HG03159 (cell line): Measurements from ENCODE around the gene SLC38A1.
"Not testable (repeated sequence)": the region's sequence is repeated elsewhere in the genome, so short reads cannot be mapped to it uniquely, and the experiment has no call there.

Experiments
- ATAC-seq: cut with Tn5 transposase; IDR thresholded peaks from one replicate; pipeline ENCODE4 v1.9.1; 2021; ENCODE audit warnings: mild to moderate bottlenecking, moderate library complexity; ENCODE audit not compliant: unreplicated experiment

The SLC38A1 gene

GRCh38 chr12:46209170-46209569 is 59.7 kb downstream of the SLC38A1 start:
- ATAC-seq: no peak

- ATAC-seq: no peak
Observed at GRCh38 chr12:46208370-46208769, 60.5 kb downstream of the SLC38A1 start.

- no peak for ATAC-seq
Observed at GRCh38 chr12:46207644-46208043, 61.2 kb downstream of the SLC38A1 start.

DNA sequence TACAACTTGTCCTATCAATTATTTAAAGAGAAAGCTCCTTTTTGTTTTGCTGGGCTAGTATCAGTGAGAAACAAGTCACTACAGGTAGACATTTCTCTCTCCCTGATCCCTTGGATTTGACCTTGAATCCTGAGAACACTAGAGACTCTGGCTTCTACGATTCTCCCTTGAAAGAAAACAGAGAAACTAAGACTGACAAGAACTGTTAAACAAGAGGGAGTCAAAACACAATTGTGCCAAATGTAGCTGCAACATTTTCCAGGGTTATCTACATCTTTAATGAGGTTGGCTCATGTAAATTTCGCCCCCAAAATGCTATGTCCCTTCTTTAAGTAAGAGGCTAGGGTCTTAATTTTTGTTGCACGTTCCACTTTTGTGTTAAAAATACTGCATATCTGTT is 62.4 kb downstream of the SLC38A1 start:
- no peak for ATAC-seq

DNA sequence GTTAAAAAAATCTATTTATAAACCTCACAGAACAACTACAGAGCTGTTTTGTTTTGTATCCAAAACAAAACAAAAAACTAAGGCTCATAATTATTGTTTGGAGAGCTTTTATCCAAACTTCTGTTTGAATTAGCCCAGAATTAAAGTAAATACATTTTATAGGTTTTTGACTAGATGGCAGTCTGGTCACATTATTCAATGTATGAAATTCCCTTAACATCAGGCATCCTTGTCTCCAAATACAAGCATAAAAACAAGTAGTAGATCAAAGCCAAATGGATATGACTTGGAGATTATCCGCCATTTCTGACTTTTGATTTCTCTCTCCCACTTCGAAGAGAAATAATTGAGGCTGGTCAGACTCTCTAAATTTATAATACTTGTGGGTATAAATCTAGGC is 63.5 kb downstream of the SLC38A1 start:
- ATAC-seq: no peak

DNA sequence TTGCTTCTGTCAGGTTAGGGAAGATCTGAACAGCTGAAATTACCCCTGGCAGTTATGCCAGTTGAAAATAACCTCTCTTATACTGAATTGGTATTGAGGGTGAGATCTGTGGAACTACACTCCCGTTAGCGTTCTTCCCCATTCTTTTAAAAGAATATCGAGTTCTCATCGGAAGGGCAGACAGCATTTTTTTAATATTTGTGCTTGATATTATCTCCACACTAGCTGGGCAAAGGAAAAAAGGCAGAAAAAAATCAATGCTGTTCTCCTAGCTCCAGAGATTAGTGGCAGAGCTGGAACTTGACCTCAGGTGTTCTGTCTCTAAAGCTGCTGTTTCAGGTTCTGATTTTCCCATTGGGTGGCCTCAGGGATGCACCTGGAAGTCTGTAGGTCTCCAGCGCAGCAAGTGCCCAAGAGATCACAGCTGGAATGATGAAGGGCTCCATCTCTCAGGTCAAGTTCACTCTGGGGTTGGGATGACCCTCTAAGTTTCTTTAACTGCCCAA is 67.5 kb downstream of the SLC38A1 start:
- no peak for ATAC-seq

- ATAC-seq: no peak
Observed at GRCh38 chr12:46200551-46200950, 68.3 kb downstream of the SLC38A1 start.

- no peak for ATAC-seq
Observed at GRCh38 chr12:46198913-46199312, 69.9 kb downstream of the SLC38A1 start.

GRCh38 chr12:46197883-46198282 is 71.0 kb downstream of the SLC38A1 start:
- no peak for ATAC-seq

DNA sequence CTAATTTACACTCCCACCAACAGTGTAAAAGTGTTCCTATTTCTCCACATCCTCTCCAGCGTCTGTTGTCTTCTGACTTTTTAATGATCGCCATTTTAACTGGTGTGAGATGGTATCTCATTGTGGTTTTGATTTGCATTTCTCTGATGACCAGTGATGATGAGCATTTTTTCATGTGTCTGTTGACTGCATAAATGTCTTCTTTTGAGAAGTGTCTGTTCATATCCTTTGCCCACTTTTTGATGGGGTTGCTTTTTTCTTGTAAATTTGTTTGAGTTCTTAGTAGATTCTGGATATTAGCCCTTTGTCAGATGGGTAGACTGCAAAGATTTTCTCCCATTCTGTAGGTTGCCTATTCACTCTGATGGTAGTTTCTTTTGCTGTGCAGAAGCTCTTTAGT is 78.3 kb downstream of the SLC38A1 start:
- ATAC-seq: not testable (repeated sequence)

DNA sequence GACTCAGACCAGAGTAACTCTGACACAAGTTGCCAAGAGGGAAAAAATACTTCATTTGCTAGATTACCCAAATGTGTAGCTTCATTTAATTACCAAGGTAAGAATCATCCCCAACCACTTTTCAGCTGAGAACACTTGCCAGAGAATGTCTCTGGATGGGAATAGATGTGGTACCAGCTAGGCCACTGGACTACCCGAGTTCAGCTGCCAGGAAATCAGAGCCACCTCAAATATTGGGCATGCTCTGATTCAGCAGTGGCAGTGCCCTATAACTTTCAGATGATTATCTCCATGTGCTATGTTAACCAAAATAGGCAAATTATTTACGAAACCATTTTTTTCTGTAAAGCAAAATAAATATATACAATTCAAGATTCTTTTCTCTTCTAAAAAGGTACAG is 80.7 kb downstream of the SLC38A1 start:
- ATAC-seq: no peak

- no peak for ATAC-seq
Observed at GRCh38 chr12:46187023-46187422, 81.8 kb downstream of the SLC38A1 start.

- no peak for ATAC-seq
Observed at GRCh38 chr12:46186088-46186487, 82.8 kb downstream of the SLC38A1 start.

DNA sequence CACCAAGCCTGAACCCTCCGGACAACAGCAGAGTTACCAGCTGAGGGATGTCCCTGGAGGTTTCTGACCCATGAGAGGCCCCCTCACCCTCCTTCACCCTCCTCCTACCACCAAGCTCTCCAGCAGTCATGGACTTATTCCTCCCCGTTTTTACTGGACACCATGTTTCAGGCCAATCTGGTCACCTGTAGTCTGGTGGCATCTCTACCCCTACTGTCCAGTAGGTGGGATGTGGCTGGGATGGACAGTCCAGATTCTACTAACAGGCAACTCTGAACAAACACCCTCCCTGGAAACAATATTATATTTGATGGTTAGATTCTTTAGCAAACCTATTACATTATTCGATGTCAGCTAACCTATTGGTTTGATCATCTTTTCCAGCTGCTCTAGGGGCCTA is 83.2 kb downstream of the SLC38A1 start:
- ATAC-seq: no peak

DNA sequence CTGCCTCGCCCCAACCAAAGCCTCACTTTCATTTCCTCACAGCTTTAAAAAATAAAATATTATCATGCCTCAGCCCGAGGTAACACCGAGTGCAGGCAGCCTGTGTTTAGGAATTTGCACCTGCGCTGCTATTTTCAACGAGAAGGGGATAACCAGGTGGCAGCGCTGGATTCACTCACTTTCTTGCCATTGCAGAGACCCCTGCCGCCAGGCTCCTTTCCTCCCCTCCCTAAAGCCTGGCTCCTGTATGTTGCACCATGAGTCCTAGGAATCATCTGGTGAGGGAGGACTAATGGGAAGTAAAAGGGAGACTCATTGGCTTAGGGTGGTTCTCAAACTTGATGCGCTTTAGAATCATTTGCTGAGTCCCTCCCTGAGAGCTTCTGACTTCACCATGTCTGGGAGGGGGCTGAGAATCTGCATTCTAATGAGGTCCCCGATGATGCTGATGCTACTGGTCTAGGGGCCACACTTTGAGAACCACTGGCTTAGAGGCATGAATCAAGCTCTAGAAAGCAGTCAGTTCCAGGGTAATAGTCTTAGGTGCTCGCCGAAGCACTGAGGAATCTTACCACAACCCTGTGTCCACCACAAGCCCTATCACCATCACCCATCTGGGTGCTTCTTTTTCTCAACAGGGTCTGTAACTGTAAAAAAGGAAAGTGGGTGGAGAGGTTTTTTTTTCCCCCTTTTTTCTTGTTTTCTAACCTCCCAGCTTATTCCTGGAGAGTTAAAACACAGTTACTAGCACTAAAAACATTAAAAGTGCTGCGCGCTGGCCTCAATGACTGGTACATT is 83.8 kb downstream of the SLC38A1 start:
- no peak for ATAC-seq

DNA sequence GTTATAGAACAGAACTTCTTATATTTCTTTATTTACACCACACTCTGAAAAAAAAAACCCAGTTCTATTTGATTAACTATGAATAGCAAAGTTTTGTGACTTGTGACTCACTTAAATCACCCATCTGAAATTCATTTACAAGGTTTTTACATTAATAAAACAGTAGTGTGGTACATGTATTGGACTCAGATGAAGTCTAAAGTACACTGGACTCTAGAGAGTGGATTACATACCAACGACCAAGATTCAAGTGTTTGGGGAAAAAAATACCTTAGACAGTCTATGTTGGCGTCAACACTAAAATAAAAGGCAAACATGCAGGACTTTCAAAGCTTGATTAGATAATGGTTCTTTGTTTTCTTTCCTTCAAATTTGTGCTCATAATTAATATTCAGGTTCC is 85.7 kb downstream of the SLC38A1 start:
- no peak for ATAC-seq

GRCh38 chr12:46181465-46181864 is 87.4 kb downstream of the SLC38A1 start:
- ATAC-seq: no peak

DNA sequence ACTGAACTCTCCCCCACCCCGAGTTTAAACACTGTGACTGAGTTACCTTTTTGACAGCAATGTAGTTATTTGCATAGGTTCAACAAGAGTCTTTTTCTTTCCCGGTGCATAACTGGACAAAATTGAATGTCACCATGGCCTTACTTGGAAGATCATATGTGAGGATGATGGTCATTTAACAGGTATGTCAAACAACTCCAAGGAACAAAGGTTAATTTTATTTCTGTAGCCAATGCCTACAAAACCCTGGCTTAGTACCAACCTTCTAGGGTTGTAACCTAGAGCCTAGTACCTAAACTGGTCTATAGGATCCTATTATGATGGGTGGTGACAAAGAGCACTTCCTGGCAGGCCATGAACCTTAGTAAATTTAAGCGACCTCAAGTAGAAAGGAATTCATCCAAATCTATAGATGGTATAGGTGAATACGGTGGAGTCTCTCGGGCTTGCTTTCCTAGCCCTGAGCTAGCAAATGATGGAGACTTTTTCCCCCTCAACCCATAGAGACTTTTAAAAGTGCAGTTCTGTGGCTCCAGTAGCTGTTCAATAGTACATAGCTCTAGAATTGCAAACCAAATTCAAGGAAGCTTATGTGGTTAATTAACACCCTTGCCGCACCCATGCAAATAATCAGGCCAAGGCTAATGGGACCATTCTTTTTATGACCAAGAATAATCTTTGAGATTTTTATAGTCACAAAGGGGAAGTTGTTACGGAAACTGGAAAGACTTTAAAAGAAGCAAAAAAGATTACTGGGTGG is 89.0 kb downstream of the SLC38A1 start:
- ATAC-seq: peak; percentile 56

DNA sequence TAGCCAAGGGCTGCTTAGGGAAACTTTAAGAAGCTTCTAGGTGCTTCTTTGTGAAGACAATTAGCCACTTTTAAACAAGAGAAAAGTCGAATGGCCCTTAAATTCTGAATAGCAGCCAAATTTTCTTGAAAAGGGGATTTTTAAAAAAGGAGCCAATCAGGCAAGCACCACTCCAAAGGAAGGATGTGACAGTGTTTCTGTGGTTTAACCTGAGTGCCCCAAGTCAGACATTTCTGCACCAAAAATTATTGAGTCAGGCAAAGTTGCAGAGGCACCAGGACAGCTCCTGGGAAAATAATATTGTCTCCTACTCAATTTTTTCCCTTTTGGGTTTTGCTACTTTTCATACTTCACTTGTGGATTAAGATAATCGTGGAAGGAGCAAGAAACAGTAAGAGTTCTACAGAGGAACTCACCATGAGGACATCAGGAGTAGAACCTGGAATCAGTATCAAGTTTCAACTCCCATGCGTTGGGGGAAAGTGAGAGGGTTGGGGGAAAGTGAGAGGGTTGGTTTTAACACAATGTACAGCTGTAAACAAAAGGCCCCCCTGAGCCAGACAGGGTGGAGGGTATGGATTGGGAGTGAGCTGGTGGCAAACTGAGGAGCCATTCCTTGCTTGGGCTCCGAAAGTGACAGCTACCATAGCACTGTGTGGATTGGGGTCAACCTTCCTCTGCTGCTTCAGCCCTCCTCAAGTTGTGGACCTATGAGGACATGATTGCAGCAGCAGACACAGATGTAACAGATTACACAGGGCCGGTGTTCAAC is 90.8 kb downstream of the SLC38A1 start:
- ATAC-seq: no peak

GRCh38 chr12:46177025-46177424 is 91.8 kb downstream of the SLC38A1 start:
- ATAC-seq: no peak

GRCh38 chr12:46174919-46175318 is 93.9 kb downstream of the SLC38A1 start:
- no peak for ATAC-seq
